GM21723 (cell line): ENCODE results near the gene MCM10.
"Not testable (repeated sequence)": the region's sequence is repeated elsewhere in the genome, so short reads cannot be mapped to it uniquely, and the experiment has no call there.

ENCODE experiments used
- ATAC-seq: cut with Tn5 transposase; IDR thresholded peaks from one replicate; pipeline ENCODE4 v1.9.1; 2021; ENCODE audit warnings: mild to moderate bottlenecking, moderate library complexity; ENCODE audit not compliant: unreplicated experiment

MCM10 gene

DNA sequence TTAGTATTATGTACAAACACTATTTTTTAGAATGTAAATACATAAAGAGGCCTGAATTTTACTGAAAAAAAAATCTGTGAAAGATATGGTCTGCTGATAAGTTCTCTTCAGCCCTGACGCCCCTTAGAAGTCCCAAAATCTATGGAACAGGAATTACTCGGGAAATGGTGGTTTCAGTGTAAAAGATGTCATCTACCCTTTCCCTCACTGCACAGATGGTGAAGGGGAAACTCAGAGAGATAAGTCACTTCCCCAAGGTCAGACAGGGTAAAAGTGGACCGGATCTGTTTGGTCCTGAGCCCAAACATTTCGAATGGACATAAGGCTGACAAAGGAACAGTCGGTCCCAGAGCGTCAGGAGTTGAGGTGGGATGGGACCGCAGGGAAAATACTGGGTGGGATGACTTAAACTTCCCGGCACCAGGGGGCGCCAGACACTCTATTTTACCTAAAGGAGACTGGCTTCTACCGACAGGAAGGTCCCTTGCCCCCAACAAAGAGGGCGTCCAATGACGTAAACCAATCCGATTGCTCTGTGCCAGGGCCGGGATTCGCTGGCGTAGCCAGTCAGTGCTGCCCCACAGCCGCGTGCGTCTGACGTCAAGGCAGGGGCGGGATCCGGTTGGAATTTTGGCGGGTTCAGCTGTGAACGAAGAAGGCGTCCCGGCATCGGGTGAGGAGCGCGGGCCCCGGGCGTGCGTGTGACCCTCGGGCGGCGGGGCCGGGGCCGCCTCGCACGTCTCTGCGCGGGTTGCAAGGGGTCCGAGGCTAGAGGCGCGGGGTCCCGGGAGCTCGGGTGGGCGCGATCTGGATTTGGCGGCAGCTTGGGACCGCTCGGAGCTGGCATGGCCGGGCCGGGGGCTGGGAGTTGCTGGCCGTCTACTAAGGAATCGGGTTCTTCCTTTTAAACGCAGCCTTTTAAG is at the start of gene MCM10:
Gene MCM10 (plus strand): TSS at position 625 of the 923 bp plus-strand sequence. CDS start 2,645 bp downstream, outside the sequence.
- peak; percentile 100 for ATAC-seq

DNA sequence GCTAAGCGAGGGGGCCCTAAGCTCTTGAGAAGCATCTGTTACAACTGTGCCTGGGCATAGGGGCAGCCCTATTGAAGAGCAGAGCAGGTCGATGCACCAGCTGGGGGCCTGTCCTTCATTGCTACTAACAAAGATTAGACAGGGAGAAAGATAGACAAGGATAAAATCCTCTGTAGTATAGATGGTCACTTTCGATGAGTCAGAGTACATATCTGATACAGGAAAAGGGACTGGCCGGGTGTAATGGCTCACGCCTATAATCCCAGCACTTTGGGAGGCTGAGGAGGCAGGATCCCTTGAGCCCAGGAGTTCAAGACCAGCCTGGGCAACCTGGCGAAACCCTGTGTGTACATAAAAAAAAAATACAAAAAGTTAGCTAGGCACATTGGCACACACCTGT is 47.8 kb upstream of the MCM10 start:
- no peak for ATAC-seq

GRCh38 chr10:13115832-13116803 is 45.2 kb upstream of the MCM10 start:
- no peak for ATAC-seq

DNA sequence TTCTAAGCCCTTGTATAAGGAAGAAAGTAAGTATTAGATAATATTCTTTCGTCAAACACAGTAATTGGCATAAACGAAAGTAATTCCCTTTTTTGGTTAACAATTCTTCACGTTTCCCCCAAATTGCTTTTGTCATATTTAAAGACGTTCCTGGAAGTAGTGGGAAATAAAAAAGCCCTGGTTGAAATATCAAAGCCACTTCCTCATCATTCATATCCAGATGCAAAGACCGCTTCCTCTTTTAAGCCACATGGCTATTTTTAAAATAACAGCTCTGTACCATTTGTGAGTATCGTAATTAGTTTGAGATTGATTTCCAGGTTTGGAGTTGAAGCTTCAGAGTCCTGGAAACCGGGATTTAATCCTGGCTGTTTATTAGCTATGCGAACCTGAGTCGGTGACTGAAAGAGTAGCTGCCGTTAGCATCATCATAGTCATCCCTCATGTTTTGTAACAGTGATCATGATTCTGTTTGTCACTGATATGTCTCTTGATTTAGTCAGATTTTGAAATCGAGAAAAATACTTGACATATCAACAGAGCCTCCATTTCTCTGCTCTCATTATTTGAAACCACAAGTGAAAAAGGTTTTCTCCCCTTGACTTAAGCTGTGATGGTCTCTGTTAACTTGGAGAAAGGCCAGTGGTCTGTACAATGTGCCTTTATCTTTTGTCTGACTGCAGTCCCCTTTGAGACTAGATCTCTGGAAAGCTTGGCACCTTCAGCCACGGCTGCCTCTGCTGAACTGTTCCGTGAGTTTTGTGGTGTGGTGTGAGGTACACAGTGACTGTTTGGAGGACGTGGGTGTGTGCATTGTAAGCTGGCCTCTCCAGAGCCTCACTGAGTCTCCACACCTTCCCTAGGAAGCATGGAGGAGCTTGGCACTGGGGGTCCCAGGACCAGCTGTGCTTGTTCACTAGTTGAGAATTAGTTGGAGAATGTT is 43.2 kb upstream of the MCM10 start:
- ATAC-seq: no peak

DNA sequence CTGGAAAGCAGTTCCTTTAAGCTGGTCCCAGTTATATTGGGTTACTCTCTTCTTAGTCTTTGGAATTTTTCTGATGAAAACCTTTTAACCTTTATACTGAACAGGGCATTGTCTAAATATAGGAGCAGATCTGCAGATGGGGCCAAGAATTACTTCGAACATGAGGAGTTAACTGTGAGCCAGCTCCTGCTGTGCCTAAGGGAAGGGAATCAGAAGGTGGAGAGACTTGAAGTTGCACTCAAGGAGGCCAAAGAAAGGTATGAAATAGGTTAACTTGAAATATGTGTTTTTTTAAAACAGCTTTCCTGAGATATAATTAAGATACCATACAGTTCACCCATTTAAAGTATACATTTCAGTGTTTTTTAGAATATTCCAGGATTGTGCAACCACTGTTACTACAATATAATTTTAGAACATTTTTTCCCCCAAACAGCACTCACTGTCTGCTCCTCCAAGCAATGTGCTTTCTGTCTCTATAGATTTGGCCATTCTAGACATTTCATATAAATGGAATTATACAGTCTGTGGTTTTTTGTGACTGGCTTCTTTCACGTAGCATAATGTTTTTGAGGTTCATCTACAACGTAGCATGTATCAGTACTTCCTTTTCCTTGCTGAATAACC is 42.5 kb upstream of the MCM10 start:
- ATAC-seq: no peak

GRCh38 chr10:13120786-13121499 is 40.4 kb upstream of the MCM10 start:
- ATAC-seq: no peak

DNA sequence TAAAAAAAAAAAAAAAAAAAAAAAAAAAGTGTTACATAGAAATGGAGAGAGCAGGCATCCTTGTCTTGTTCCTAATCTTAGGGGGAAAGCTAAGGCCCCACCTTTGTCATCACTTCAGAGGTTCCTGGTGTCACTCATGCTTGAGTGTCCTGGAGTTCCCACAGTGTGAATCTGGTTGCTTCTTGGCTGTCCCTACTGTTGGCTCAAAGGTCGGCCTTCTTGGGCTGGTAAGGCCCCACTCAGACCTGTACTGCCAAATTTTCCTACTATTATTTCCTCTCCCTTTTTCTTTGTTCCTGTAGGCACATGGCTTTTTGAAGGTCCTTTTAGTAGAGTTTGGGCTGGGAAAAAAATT is 39.9 kb upstream of the MCM10 start:
- ATAC-seq: no peak

- ATAC-seq: no peak
Observed at GRCh38 chr10:13136651-13137050, 24.7 kb upstream of the MCM10 start.

GRCh38 chr10:13139150-13139549 is 22.2 kb upstream of the MCM10 start:
- no peak for ATAC-seq

- ATAC-seq: no peak
Observed at GRCh38 chr10:13139676-13140075, 21.7 kb upstream of the MCM10 start.

DNA sequence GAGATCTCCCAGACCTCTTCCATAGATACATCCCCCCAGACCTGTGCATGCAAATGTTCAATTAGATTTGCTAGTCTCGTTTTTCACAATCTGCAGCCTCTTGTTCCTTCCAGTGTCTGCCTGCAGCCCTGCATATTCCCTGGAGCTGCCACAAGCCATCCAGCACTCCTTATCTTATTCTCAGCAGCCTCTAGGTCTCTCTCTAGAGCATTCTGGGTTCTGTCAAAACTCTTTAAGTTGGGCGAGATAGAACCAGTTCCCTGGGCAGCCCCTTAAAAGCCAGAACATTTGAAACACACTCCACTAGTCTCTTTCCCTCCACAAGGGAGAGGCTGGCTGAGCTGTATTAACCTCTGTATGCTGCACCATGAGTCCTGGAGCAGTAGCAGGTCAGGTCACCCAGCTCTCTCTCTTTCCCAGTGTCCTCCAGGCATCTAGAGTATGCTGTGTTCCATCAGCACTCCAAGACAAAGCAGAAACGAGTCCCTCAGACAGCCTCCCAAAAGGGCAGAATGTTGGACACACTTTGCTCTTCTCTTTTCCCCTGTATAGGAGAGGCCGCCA is 20.6 kb upstream of the MCM10 start:
- ATAC-seq: no peak

DNA sequence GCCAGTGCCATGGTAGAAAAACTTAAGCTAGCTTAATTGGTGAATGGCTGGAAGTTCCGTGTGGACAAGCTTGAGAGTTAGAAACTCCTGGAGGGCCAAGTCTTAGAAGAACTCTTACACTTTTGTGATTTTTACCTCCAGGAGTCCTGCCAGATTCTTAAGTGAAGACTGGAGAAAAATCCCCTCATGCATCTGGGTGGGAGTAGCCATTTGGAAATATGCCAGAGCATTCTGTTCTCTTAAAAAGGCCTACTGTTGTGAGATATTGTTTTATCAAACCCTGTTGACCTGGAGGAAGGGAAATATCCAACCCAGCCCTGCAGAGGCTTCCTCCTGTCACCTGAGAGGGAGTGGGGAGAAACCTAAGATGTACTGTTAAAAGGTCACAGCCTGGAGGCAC is 17.6 kb upstream of the MCM10 start:
- no peak for ATAC-seq

DNA sequence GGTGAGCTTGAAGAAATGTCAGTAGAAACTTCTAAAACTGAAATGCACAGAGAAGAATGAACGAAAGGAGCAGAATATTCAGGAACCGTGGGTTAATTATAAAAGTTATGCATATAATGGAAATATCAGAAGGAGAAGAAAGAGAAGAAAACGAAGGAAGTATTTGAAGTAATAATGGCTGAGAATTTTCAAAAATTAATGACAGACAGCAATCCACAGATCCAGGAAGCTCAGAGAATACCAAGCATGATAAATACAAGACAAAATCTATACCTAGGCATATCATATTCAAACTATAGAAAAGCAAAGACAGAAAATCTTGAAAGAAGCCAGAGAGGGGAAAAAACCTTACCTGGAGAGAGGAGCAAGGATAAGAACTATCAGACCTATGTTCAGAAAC is 16.5 kb upstream of the MCM10 start:
- no peak for ATAC-seq

DNA sequence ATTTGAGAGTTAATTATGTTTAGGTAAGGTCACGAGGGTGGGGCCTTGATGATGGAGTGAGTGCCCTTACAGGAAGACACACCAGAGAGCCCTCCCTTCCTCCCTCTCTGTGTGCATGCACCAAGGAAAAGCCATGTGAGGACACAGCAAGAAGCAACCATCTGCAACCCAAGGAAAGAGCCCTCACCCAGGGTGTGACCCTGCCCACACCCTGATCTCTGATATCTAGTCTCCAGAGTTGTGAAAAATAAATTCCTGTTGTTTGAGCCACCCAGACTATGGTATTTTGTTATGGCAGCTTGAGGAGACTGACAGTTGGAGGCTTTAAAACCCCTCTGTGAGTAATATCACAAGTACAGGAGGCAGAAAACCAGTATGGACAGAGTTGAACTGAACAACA is 15.0 kb upstream of the MCM10 start:
- ATAC-seq: no peak

- ATAC-seq: no peak
Observed at GRCh38 chr10:13147161-13147560, 14.2 kb upstream of the MCM10 start.

DNA sequence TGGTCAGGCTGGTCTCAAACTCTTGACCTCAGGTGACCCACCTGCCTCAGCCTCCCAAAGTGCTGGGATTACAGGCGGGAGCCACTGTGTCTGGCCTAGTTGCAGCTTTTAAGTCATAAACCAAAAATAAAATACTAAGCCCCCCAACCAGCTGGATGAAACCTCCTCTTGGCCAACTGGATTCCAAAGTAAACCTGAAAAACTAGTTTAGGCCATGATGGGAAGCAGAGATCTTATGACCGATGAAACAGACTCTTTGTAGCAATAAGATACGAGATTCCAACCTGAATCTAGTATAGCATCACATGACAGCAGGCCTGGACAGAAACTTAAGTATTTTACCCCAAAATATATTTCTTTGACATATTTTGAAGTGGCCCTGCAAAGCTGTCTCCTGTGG is 9.1 kb upstream of the MCM10 start:
- no peak for ATAC-seq

GRCh38 chr10:13155860-13156259 is 5.5 kb upstream of the MCM10 start:
- ATAC-seq: not testable (repeated sequence)

GRCh38 chr10:13158401-13158800 is 3.0 kb upstream of the MCM10 start:
- ATAC-seq: no peak

DNA sequence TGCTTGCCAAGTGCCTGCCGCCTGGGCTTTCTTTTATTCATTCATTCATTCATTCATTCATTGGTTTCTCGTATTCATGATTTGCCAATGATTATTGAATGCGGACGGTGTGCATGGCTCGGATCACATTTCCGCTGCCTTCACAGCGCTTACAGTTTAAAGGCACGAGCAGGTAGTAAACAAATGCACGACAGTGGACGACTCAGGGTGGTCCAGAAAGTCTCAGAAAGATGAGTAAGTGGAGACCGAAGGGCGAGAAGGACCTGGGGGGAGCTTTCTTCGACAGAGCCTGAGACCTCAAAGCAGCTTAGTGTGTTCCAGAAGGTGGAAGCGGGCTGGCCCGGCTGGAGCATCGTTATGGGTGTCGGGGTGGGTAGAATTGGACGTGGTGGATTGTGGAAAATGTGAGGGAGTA is 506 bp downstream of the MCM10 start:
- no peak for ATAC-seq
